HG02973 (cell line): Measurements from ENCODE around the gene STYXL2.

Source experiments
- ATAC-seq: cut with Tn5 transposase; IDR thresholded peaks from one replicate; pipeline ENCODE4 v1.9.1; 2021; ENCODE audit warnings: moderate library complexity; ENCODE audit not compliant: unreplicated experiment

The STYXL2 gene

DNA sequence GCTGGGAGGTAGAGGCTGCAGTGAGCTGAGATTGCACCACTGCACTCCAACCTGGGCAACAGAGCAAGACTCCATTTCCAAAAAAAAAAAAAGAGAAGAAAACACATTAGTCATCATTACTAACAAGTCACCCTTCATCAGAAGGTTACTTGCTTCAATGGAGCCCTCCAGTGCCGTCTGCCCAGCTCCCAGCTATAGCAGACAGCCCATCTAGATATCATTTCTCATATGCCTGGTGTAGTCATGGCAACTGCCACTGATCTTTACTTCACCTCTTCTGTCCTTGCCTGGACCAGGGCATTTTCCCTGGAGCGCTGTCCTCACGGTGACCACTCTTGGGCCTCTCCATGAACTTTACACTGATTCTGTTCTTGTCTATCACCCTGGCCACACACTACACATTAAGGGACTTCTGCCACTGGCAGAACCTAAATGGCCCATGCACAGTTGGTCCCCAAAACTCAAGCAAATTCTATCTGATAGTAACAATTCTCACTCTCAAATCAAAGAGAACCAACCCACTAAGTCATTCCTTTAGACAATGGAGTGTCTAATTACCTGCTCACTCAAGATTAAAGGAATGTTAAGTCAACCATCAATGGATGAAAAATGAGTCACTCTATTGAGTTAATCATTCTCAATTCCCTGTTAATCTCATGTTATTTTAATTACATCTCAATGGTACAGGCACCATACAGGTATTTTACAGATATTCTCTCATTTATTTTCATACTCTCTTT is 16.6 kb upstream of the STYXL2 start:
- ATAC-seq: no peak

GRCh38 chr1:167077868-167078210 is 16.0 kb upstream of the STYXL2 start:
- no peak for ATAC-seq

GRCh38 chr1:167081594-167082156 is 12.2 kb upstream of the STYXL2 start:
- ATAC-seq: no peak

DNA sequence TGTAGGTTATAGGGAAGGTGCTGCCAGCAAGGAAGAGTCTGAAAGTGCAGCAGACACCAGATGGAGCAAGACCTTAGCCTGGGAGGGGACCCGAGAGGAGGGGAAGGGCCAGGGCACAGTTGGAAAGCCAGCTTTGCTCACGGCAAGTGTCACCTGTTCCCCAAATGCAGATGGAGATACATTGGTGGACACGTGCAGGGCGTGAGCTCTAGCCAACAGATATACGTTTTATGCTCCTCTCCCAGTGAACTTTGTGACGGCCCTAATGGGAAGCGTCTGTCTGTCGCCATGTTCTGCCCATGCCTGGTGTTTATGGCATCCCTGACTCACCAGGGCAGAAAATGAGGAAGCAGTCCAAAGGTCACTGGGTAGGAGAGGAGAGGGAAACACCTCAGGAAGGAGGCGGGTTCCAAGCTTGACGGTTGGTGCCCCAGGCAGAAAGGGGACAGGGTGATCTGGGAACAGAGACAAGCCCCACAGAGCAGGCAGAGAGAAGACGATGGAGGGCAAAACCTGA is 11.3 kb upstream of the STYXL2 start:
- ATAC-seq: no peak

- no peak for ATAC-seq
Observed at GRCh38 chr1:167083066-167083665, 10.7 kb upstream of the STYXL2 start.

- no peak for ATAC-seq
Observed at GRCh38 chr1:167083871-167084270, 10.0 kb upstream of the STYXL2 start.

- ATAC-seq: no peak
Observed at GRCh38 chr1:167084757-167085156, 9.1 kb upstream of the STYXL2 start.

DNA sequence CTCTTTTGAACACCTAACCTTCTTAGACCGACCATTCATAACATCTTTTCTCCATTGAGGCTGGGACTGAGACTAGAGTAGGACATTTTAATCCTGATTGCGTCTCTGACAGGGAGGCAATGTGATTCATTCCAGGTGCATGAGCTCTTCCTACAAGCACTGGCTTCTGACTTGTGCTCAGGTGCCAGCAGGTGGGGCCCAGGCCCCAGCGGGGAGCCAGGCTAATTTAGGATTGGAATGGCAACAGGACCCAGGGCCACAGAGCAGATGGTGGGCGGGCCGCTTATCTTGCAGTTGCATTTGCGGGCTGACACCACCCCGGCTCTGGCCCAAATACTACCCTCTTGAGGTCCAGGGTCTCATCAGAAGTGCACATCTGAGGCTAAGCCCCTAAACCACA is 7.8 kb upstream of the STYXL2 start:
- no peak for ATAC-seq

DNA sequence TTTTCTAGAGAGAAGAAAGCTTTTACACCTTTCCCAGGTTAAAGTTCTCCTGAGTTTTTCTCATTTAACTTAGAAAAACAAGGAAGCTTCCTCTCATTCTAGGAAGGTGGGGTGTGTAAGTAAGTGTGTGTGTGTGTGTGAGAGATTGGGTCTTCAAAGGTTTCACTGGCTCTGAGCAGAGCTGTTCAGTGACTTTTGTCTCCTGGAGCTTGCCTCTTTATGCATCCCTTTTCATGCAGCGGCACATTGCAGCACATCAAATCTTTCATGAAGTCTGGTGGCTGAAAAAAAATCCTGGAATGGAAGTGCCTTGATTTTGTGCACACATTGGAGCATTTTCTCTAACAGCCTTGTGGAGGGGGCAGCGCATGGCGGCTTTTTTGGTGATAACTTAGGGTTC is 7.1 kb upstream of the STYXL2 start:
- no peak for ATAC-seq

GRCh38 chr1:167088746-167089417 is 5.0 kb upstream of the STYXL2 start:
- ATAC-seq: no peak

DNA sequence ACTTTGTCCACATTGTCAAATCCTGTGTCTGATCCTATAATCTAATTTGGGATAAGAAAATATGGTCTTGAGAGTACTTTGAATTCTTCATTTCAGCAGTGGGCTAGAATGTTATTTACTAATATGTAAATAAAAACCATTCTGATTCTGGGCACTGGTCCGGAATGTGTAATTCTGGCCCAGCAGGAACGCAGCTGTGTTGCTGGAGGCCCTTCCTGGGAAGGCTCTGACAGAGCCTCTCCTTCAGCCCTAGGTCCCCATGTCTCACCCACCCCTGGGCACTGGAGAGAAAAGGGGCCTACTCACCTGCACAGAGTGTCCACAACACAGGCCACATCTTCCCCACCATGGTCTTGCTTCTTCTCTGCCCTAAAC is 3.9 kb upstream of the STYXL2 start:
- ATAC-seq: no peak

DNA sequence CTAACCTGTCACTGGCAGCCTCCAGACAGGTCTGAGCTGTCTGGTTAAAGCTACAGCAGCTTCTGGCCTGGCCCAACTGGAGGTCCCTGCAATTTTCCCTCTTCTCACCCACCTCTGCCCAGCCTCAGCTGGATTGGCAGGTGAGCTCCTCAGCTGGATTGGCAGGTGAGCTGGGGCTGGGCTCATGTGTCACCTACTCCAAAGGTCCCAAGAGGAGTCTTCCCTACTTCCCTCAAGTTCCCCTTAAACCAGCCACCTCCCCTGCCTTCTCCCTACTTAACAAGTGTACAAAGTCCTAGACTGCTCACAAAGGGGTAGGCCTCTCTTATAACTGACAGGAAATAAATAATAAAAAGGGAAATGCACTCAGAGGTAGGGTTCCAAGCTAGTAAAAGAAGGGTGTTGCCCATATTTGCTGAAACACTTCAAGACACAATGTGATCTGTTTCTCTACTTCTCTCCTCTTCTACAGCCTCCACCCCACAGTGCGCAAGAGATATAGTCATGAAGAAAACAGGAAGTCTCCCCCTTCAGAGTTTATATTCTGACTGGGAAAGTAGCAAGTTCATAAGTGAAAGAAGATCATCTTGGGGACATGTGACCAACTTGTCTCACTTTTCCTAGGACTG is 3.4 kb upstream of the STYXL2 start, which contains the start of gene GPA33:
Gene GPA33, minus strand, starts transcription at position 64 of the 629 bp plus-strand sequence. CDS start 90 bp downstream, outside the sequence.
- ATAC-seq: peak; percentile 69

DNA sequence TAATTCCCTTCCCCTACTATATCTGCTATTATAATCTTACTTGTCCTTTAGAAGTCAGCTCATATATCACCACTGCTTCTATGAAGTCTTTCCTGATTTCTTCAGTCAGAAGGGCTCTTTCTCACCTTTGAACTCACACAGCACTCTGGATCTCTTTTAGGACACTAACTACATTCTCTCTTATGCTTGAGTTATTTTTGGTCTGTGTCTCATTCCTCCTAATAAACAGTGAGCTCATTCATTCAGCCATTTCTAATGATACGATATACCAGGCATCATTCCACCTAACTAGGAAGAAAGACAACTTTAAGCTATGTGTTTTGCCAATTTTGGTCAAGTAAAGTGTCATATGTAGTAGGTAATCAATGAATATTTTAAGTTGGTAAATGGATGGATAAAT is 1.2 kb upstream of the STYXL2 start:
- no peak for ATAC-seq

- no peak for ATAC-seq
Observed at GRCh38 chr1:167094690-167095089, 815 bp downstream of the STYXL2 start.

- no peak for ATAC-seq
Observed at GRCh38 chr1:167095368-167095767, 1.5 kb downstream of the STYXL2 start.

DNA sequence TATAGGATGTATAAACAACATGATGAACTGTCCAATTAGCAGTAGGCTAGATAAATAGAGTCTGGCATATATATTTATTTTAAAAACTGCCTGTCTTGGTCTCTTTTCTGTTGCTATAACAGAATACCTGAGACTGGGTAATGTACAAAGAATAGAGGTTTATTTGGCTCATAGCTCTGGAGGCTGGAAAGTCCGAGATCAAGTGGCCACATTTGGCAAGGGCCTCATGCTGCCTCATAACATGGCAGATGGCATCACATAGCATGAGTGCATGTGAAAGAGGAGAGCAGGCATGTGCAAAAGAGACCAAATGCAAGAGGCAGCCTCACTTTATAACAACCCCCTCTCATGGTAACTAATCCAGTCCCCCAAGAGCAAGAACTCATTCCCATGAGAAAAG is 6.0 kb downstream of the STYXL2 start:
- ATAC-seq: no peak

DNA sequence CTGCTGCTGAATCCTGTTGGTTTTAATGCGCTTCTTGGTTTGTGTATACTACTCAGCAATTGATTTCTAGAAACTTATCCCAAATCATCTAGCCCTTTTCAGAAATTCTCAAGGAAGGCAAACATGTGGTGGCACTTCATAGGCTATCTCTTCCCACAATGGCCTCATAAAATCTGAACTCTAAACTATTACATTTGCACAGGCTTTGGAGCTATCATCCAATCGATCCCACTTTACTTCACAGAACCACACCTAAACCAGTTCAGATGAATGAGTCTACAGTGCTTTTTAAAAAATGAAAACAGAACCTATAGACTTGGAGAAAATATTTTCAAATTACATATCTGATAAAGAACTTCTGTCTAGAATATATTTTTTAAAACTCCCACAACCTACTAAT is 6.9 kb downstream of the STYXL2 start:
- ATAC-seq: no peak

GRCh38 chr1:167101754-167102153 is 7.9 kb downstream of the STYXL2 start:
- no peak for ATAC-seq

DNA sequence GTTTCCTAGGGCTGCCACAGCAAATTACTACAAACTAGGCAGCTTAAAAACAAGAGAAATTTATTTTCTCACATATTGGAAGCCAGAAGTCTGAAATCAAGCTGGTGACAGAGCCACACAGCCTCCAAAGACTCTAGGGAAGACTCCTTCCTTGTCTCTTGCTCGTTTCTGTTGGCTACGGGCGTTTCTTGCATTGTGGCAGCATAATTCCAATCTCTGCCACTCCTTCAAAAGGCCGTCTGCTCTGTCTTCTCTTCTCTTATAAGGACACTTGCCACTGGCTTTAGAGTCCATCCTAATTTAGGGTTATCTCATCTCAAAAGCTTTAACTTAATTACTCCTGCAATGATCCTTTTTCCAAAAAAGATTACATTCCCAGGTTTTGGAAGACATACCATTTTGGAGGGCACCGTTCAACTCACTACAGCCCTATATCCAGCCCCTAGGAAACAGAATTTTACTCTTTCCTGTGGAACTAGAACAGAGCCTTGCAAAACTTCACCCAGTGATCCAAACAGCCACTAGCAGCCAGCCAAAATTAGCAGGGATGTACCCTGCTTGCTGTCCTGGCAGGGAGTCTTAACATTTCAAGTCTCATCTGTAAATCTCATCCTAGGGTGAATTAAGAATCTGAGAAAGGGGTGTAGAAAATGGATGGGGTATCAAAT is 9.2 kb downstream of the STYXL2 start:
- ATAC-seq: no peak

GRCh38 chr1:167104256-167104633 is 10.4 kb downstream of the STYXL2 start:
- ATAC-seq: no peak
